GM18499 (cell line): ENCODE results near the gene UNC13B.
"Not testable (repeated sequence)": the region's sequence is repeated elsewhere in the genome, so short reads cannot be mapped to it uniquely, and the experiment has no call there.

Experiments used
- ATAC-seq: cut with Tn5 transposase; IDR thresholded peaks from one replicate; pipeline ENCODE4 v1.9.1; 2021; ENCODE audit warnings: moderate number of reproducible peaks; ENCODE audit not compliant: insufficient read depth, unreplicated experiment

UNC13B gene

DNA sequence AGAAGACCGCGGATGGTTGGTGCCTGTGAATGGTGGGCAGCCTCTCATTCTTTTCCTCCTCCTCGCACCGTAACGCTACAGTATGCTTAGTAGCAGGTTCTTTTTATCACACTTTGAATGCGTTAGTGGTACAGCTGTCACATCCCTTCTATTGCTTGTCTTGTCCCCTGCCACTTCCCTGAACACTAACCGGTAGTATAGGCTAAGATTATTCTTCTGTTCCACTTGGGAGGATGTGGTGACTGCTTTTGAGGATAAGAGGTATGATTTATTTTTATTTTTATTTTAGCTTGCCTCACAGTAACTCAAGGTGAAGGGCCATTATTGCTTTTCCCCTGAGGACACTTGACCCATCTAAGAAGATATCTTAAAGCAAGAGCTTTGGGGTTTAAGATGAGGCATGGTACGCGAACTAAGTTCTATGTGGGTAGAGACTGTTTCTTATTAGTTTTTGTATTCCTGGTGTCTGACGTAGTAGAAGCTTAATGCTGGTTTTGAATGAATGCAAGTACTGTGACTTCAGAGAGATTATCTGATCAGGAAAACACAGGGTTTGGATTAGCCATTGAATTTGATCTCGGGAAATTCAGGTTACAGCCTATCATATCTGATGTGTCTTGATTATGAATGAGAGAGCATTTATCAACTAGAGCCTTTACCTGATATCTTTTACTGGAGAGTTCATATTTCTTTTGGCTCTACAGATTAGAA is 951 bp downstream of the UNC13B start:
- no peak for ATAC-seq

- ATAC-seq = no peak
Observed at GRCh38 chr9:35163413-35163812, 1.6 kb downstream of the UNC13B start.

DNA sequence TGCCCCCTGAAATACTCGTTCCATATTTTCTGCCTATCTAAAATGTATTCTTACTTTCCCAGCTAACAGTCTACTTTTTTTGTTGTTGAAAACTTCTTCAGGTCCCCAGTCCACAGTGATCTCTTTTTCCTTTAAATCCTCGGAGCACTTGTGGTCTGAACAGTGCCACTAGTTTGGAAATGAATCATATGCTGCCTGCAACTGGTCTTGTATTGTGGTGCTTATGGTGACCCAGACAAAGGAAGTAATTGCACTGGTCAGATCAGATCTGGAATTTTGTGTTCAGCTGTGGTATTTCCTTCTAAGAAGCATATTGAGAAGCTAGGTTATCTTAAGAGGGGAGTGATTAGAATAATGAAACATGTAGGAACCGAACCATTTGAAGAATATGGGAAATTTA is 2.9 kb downstream of the UNC13B start:
- no peak for ATAC-seq

DNA sequence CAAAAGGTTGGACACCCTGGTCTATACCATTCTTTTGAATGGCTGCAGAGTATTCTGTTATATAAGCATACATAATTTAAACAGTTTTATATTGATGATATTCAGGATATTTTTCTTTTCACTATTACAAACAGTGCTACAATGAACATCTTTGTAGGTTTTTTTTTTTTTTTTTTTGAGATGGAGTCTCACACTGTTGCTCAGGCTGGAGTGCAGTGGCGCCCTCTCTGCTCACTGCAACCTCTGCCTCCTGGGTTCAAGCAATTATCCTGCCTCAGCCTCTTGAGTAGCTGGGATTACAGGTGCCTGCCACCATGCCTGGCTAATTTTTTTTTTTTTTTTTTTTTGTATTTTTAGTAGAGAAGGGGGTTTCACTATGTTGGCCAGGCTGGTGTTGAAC is 5.6 kb downstream of the UNC13B start:
- not testable (repeated sequence) for ATAC-seq

GRCh38 chr9:35168963-35169362 is 7.2 kb downstream of the UNC13B start:
- no peak for ATAC-seq

DNA sequence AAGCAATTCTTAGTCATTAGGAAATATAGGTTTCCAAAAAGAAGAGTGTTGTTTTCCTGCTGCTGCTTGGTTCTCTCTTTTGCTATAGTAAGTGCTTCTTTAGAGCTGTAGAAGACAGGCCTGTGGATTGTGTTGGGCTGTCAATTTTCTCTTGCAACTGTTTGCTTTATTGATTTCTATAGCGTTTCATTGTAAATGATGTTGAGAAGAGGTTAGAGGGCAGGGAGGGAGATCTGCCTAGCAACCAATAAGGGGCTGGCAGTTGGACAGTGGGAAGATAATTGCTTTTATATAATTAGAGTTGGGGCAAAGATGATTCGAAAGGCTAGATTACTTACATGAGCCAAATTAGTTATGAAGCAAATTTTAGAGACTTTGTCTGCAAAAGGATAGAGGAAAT is 11.1 kb downstream of the UNC13B start:
- ATAC-seq = no peak

GRCh38 chr9:35177520-35177919 is 15.7 kb downstream of the UNC13B start:
- no peak for ATAC-seq

DNA sequence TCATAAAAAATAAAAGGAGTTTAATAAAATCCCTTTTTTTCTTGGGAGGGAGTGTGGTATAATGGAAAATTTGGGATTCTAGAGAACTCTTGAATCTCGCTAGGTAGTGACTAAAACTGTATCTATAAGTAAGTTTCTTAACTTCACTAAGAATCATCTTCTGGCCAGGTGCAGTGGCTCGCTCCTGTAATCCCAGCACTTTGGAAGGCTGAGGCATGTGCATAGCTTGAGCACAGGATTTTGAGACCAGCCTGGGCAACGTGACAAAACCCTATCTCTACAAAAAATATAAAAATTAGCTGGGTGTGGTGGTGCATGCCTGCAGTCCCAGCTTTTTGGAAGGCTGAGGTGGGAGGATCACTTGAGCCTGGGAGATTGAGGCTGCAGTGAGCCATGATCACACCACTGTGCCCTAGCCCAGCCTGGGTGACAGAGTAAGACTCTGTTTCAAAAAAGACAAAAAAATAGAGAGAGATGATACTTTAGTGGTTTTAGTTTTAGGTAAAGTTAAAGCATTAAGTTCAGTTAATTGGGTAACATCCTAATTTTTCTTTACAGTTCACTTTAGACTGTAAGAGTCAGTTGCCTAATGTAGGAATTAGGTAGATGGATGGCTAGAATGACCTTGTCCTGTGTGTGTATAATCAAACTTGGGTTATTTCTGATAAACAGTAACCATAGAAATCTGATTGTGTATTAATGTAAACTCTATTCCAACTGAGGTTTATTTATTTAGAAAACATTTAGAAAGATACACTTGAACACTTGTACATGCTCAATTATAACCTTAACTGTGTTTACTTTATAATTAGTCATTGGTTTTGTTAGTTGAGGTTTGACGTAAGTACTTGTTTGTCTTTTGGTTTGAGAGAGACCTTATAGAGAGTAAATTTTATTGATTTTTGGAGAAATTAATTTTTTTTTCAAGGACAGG is 17.8 kb downstream of the UNC13B start:
- ATAC-seq = no peak

GRCh38 chr9:35180801-35181200 is 19.0 kb downstream of the UNC13B start:
- ATAC-seq = no peak

DNA sequence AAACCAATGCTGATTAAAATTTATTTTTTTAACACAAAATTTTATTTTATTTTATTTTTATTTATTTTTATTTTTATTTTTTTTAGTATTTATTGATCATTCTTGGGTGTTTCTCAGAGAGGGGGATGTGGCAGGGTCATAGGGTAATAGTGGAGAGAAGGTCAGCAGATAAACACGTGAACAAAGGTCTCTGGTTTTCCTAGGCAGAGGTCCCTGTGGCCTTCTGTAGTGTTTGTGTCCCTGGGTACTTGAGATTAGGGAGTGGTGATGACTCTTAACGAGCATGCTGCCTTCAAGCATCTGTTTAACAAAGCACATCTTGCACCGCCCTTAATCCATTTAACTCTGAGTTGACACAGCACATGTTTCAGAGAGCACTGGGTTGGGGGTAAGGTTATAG is 20.6 kb downstream of the UNC13B start:
- ATAC-seq = not testable (repeated sequence)

- ATAC-seq = not testable (repeated sequence)
Observed at GRCh38 chr9:35182996-35183754, 21.4 kb downstream of the UNC13B start.

DNA sequence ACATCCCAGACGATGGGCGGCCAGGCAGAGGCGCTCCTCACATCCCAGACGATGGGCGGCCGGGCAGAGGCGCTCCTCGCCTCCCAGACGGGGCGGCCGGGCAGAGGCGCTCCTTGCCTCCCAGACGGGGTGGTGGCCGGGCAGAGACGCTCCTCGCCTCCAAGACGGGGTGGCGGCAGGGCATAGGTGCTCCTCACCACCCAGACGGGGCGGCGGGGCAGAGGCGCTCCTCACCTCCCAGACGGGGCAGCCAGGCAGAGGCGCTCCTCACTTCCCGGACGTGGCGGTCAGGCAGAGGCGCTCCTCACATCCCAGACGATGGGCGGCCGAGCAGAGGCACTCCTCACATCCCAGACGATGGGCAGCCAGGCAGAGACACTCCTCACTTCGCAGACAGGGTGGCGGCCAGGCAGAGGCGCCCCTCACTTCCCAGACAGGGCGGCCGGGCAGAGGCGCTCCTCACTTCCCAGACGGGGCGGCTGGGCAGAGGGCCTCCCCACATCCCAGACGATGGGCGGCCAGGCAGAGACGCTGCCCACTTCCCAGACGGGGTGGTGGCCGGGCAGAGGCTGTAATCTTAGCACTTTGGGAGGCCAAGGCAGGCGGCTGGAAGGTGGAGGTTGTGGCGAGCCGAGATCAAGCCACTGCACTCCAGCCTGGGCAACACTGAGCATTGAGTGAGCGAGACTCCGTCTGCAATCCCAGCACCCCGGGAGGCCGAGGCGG is 22.1 kb downstream of the UNC13B start:
- ATAC-seq = not testable (repeated sequence)

DNA sequence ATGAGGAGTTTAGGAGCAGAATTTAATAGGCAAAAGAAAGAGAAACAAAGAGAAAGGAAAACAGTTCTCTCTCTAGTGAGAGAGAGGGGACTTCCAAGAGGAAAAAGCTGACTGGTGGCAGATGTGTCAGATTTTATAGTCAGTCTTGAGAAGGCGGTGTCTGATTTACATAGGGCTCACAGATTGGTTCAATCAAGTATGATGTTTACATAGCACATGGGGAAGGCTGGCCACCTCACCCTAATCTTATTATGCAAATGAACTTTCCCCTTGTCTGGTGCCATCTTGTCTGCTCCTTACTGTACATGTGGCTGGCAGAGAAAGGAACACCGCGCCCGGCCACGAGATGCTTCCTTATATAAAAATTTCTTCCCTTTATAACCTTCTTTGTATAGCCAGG is 24.7 kb downstream of the UNC13B start:
- no peak for ATAC-seq

DNA sequence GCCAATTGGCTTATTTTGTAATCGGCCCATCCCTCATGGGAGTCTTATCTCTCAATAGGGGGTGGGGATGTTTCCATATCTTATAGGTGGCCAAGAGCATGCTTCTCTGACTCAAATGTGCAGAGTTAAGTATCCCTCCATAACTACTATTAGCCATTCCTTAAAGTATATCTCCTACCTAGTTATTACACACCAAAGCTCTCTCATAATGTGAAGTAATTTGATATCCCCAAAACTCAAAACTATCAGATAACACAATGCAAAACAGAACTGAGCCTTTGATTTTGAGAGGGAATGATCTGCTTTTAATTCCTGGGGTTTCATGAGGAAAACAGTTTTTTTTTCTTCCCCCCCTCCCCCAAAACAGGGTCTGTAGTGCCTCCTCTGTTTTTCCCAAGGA is 28.4 kb downstream of the UNC13B start:
- no peak for ATAC-seq

DNA sequence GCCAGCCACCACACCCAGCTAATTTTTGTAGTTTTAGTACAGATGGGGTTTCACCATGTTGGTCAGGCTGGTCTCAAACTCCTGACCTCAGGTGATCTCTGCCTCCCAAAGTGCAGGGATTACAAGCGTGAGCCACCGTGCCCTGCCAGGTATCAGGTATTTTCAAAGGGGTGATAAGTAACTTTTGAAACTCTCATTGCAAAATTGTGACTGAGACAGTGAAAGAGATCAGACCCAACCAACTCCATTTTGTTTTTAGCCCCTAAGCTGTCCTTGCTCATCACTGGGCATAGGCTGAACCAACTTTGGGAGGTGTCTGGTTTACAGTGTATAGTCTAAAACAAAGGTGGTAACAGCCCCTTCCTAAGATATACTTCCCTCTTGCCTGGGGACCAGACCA is 29.3 kb downstream of the UNC13B start:
- ATAC-seq = no peak

DNA sequence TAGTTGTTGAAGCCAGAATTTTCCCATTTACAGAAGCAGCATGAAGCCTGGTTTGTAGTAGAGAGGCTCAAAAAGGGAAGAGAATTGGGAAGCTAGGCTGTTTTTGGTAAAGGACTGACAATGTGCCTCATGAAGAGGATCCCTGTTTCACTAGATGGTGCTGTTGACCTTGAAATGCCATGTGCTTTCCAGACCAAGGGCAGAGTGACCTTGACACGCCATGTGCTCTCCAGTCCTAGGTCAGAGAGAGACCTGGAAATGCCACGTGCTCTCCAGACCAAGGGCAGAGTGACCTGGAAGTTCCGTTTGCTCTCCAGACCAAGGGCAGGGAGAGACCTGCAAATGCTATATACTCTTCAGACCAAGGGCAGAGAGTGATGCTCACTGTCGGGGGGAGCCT is 32.0 kb downstream of the UNC13B start:
- ATAC-seq = no peak

- ATAC-seq = no peak
Observed at GRCh38 chr9:35195683-35196082, 33.9 kb downstream of the UNC13B start.

DNA sequence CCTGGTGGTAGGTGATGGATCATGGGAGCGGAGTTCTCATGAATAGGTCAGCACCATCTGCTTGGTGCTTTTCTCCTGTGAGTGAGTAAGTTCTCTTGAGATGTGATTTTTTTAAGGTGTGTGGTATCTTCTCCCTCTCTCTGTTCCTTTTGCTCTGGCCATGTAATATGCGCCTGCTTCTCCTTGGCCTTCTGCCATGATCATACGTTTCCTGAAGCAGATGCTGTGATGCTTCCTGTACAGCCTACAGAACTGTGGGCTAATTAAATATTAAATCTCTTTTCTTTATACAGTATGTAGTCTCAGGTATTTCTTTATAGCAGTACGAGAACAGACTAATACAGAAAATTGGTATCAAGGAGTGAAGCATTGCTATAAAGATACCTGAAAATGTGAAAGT is 36.4 kb downstream of the UNC13B start:
- no peak for ATAC-seq

GRCh38 chr9:35203528-35203927 is 41.7 kb downstream of the UNC13B start:
- ATAC-seq = no peak

GRCh38 chr9:35205340-35205739 is 43.5 kb downstream of the UNC13B start:
- ATAC-seq = no peak
